HL-60 (cell line): ENCODE data around the gene IFITM2.

ENCODE experiments used
- GABPA ChIP-seq: IDR thresholded peaks from 2 replicates; pipeline ENCODE4 v1.6.1; 2012; ENCODE audit warnings: low read depth
- TF ChIP-seq, protein P1 (sequence below): IDR thresholded peaks from one replicate; pipeline ENCODE4 v1.5.1; 2011; ENCODE audit warnings: low read length, control low read depth, inconsistent platforms; ENCODE audit not compliant: insufficient read depth

DNA sequence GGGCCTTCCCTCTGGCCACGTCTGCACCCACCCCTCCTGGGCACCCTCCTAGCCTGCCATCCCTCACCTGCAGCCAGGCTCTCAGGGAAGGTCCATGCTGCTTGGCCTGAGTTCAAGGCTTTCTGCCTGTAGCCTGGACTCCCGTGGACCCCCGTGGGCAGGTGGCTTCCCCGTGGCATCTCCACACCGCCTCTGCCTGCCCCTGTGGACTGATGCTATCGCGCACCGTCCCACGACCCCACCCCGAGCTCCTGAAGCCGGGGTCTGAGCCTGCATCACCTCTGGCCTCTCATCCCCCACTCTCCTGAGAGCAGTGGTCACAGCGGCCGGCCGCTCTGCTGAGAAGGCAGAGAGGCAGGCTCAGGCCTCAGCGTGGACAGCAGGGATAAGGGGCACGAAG lies 12.8 kb upstream of the IFITM2 start:
- no peak for TF ChIP-seq GABPA
- TF ChIP-seq, protein P1, sequence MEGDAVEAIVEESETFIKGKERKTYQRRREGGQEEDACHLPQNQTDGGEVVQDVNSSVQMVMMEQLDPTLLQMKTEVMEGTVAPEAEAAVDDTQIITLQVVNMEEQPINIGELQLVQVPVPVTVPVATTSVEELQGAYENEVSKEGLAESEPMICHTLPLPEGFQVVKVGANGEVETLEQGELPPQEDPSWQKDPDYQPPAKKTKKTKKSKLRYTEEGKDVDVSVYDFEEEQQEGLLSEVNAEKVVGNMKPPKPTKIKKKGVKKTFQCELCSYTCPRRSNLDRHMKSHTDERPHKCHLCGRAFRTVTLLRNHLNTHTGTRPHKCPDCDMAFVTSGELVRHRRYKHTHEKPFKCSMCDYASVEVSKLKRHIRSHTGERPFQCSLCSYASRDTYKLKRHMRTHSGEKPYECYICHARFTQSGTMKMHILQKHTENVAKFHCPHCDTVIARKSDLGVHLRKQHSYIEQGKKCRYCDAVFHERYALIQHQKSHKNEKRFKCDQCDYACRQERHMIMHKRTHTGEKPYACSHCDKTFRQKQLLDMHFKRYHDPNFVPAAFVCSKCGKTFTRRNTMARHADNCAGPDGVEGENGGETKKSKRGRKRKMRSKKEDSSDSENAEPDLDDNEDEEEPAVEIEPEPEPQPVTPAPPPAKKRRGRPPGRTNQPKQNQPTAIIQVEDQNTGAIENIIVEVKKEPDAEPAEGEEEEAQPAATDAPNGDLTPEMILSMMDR = no peak
